Hair follicular keratinocyte (primary cell): Measurements from ENCODE around the gene TMPRSS11D. TPM values are rescaled to one million over a fixed set of nuclear protein-coding genes. Genes with fewer than 3 reads are reported as not detected.

Experiments used
- total RNA-seq: library from RNA; depleted of rRNA; stranded (reverse); fragments of >200 nt; gene quantifications from 2 replicates; pipeline ENCODE4 v1.2.3, GENCODE V29; 2015

Gene TMPRSS11D, protein sequence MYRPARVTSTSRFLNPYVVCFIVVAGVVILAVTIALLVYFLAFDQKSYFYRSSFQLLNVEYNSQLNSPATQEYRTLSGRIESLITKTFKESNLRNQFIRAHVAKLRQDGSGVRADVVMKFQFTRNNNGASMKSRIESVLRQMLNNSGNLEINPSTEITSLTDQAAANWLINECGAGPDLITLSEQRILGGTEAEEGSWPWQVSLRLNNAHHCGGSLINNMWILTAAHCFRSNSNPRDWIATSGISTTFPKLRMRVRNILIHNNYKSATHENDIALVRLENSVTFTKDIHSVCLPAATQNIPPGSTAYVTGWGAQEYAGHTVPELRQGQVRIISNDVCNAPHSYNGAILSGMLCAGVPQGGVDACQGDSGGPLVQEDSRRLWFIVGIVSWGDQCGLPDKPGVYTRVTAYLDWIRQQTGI
- total RNA-seq = not detected in 2 replicates

DNA sequence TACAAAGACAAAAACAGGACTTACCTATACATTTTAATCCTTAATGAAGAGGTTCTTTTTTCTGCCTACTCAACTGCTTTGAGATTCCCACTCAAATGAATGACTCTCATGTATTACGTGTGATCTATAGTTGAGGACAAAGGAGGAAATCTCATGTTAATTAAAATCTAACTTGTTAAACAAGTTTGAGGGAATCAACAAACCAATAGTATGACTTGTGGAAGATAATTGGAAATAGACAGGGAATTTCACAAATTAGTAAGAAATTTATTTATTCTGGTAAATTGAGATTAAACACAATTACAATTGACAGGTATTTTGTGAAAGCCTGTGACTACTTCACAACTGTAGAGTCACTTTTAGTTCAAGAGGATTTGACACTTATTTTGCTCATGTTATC, at the start of gene TMPRSS11D:
Gene TMPRSS11D, minus strand, starts transcription at position 101 of the 400 bp plus-strand sequence. Its CDS starts 69 bp downstream, at position 32.

Other genes with a start within 250 kb of the TMPRSS11D start
- gene UBA6, start 182.8 kb downstream of the TMPRSS11D start, total RNA-seq = 125 and 134 TPM in 2 replicates
- not detected in 2 replicates for gene GNRHR, start 129.6 kb downstream of the TMPRSS11D start, total RNA-seq
- gene TMPRSS11A, start 79.5 kb upstream of the TMPRSS11D start, total RNA-seq = not detected in 2 replicates
- gene TMPRSS11F, start 245.9 kb upstream of the TMPRSS11D start, total RNA-seq = not detected in 2 replicates